SK-N-SH treated with all-trans-retinoic acid at 6 μM for 48 hours (cell line): ENCODE data around the gene PUM1.

Source experiments
- CREB5 ChIP-seq: fragments of 250-450 bp; sonication (Bioruptor Pico); IDR thresholded peaks from 2 replicates; pipeline ENCODE4 v1.5.1; 2020; ENCODE audit warnings: low read depth, mild to moderate bottlenecking, moderate library complexity
- PATZ1 ChIP-seq: fragments of 250-450 bp; sonication (Bioruptor Pico); IDR thresholded peaks from 2 replicates; pipeline ENCODE4 v1.8.0; 2020; ENCODE audit warnings: mild to moderate bottlenecking, moderate library complexity, borderline replicate concordance
- PPARA ChIP-seq: fragments of 250-450 bp; sonication (Bioruptor Pico); IDR thresholded peaks from 2 replicates; pipeline ENCODE4 v1.5.0; 2020; ENCODE audit warnings: mild to moderate bottlenecking, borderline replicate concordance
- RARB ChIP-seq: fragments of 250-450 bp; sonication (Bioruptor Pico); IDR thresholded peaks from 2 replicates; pipeline ENCODE4 v1.8.0; 2021; ENCODE audit warnings: mild to moderate bottlenecking, moderate library complexity
- SNAI2 ChIP-seq: fragments of 250-450 bp; sonication (Bioruptor Pico); IDR thresholded peaks from 2 replicates; pipeline ENCODE4 v1.5.0; 2020; ENCODE audit warnings: mild to moderate bottlenecking, moderate library complexity
- TCF4 ChIP-seq: fragments of 250-450 bp; sonication (Bioruptor Pico); IDR thresholded peaks from 2 replicates; pipeline ENCODE4 v1.8.0; 2021; ENCODE audit warnings: mild to moderate bottlenecking, moderate library complexity, borderline replicate concordance
- TOX ChIP-seq: fragments of 250-450 bp; sonication (Bioruptor Pico); IDR thresholded peaks from 2 replicates; pipeline ENCODE4 v1.8.0; 2021; ENCODE audit warnings: mild to moderate bottlenecking, moderate library complexity, borderline replicate concordance
- TSHZ2 ChIP-seq: fragments of 250-450 bp; sonication (Bioruptor Pico); IDR thresholded peaks from 2 replicates; pipeline ENCODE4 v1.5.0; 2020; ENCODE audit warnings: mild to moderate bottlenecking, moderate library complexity
- ZFP30 ChIP-seq: fragments of 450-650 bp; formaldehyde crosslinking; IDR thresholded peaks from 2 replicates; pipeline ENCODE4 v1.5.0; 2022; ENCODE audit warnings: mild to moderate bottlenecking, moderate library complexity
- ZNF565 ChIP-seq: fragments of 450-650 bp; formaldehyde crosslinking; conservative IDR thresholded peaks from 2 replicates; pipeline ENCODE4 v1.5.0; 2020; ENCODE audit warnings: low read depth, mild to moderate bottlenecking, moderate library complexity

DNA sequence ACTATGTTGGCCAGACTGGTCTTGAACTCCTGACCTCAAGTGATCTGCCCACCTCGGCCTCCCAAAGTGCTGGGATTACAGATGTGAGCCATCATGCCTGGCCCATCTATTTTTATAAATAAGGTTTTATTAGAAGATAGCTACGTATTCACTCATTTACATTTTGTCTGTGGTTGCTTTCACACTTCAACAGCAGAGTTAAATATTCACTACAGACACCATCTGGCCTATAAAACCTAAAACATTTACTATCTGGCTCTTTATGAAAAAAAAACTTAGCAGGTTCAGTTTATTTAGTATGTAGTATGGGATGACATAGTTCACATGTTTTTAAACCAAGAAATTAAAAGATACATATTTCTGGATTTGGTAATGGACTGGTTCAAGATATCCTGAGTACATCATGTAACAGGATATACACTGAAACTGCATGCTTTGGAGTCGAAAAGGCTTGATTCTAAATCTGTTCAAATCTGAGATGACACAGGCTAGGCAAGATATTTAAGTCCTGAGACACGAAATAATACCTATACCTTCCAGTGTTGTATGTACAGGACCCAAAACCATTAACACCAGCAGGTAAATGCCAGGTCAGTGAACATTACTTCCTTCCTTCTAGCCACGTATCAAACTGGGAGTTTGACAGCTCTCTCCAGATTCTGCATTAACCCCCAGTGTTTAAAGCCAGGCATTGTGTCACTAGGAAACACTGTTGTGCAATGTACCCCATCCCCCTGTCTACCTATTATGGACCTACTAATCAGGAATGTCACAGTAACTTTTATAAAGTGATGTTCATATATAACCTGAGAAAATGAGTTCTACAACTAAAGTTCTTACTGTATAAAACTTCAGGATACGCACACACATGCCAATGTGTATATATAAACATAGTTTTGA, 102.7 kb downstream of the PUM1 start:
- TF ChIP-seq PATZ1 (CRISPR knock-in tag) (no peak), ZNF565 (CRISPR knock-in tag) (no peak), ZFP30 (CRISPR knock-in tag) (no peak), TCF4 (CRISPR knock-in tag) (no peak), TSHZ2 (CRISPR knock-in tag) (no peak), TOX (no peak), SNAI2 (CRISPR knock-in tag) (no peak), PPARA (CRISPR knock-in tag) (no peak), RARB (CRISPR knock-in tag) (no peak), CREB5 (no peak)
